Stimulated activated naive CD8-positive, alpha-beta T cell treated with anti-CD3 and anti-CD28 coated beads, Interleukin-15, Interleukin-2, amounts not matched to agents 100 ng/mL and 50 ng/mL, for 24 hours (primary cell): ENCODE data around the gene BEND4.
"Not testable (repeated sequence)": the region's sequence is repeated elsewhere in the genome, so short reads cannot be mapped to it uniquely, and the experiment has no call there.

ENCODE experiments used
- H3K27ac Mint-ChIP-seq: one replicate; pipeline ENCODE4 v1.8.0; 2021; ENCODE audit warnings: mild to moderate bottlenecking, mixed read lengths
- H3K27me3 Mint-ChIP-seq: one replicate; pipeline ENCODE4 v1.8.0; 2021; ENCODE audit warnings: mixed read lengths
- H3K36me3 Mint-ChIP-seq: one replicate; pipeline ENCODE4 v1.8.0; 2021; ENCODE audit warnings: low read depth, mixed read lengths
- H3K4me1 Mint-ChIP-seq: one replicate; pipeline ENCODE4 v1.8.0; 2021; ENCODE audit warnings: low read depth, mixed read lengths
- H3K4me3 Mint-ChIP-seq: one replicate; pipeline ENCODE4 v1.8.0; 2021; ENCODE audit warnings: mild to moderate bottlenecking, mixed read lengths
- H3K9me3 Mint-ChIP-seq: one replicate; pipeline ENCODE4 v1.8.0; 2021; ENCODE audit warnings: mixed read lengths

Gene BEND4

GRCh38 chr4:42152507-42153504 lies at the start of gene BEND4:
Gene BEND4, minus strand, starts transcription at chr4:42152655. Its CDS starts 512 bp downstream, at chr4:42152143.
- no peaks in the 10 kb centered on the region for H3K9me3 Mint-ChIP-seq
- peaks cover 56% of the 10 kb centered on the region for H3K27me3 Mint-ChIP-seq
- H3K36me3 Mint-ChIP-seq: peaks cover 4% of the 10 kb centered on the region
- H3K4me3 Mint-ChIP-seq: peak within 1 kb of the TSS; percentile 82
- H3K27ac Mint-ChIP-seq: peak within 1 kb of the TSS; percentile 8
- H3K4me1 Mint-ChIP-seq: peaks cover 28% of the 10 kb centered on the region

GRCh38 chr4:42197341-42197740 lies 44.9 kb upstream of the BEND4 start:
- H3K4me3 Mint-ChIP-seq: no peak overlapping the region
- no peaks in the 10 kb centered on the region for H3K4me1 Mint-ChIP-seq
- no peaks in the 10 kb centered on the region for H3K9me3 Mint-ChIP-seq
- H3K27ac Mint-ChIP-seq: no peak overlapping the region
- H3K27me3 Mint-ChIP-seq: peaks cover 4% of the 10 kb centered on the region
- H3K36me3 Mint-ChIP-seq: no peaks in the 10 kb centered on the region

- H3K4me3 Mint-ChIP-seq: no peak overlapping the region
- no peak overlapping the region for H3K27ac Mint-ChIP-seq
- H3K36me3 Mint-ChIP-seq: no peaks in the 10 kb centered on the region
- H3K27me3 Mint-ChIP-seq: no peaks in the 10 kb centered on the region
- no peaks in the 10 kb centered on the region for H3K4me1 Mint-ChIP-seq
- peaks cover 5% of the 10 kb centered on the region for H3K9me3 Mint-ChIP-seq
Measured at GRCh38 chr4:42172921-42173320, 20.5 kb upstream of the BEND4 start.

GRCh38 chr4:42172128-42172790 lies 19.8 kb upstream of the BEND4 start:
- H3K9me3 Mint-ChIP-seq: peaks cover 5% of the 10 kb centered on the region
- no peaks in the 10 kb centered on the region for H3K4me1 Mint-ChIP-seq
- no peaks in the 10 kb centered on the region for H3K36me3 Mint-ChIP-seq
- no peak overlapping the region for H3K4me3 Mint-ChIP-seq
- no peak overlapping the region for H3K27ac Mint-ChIP-seq
- no peaks in the 10 kb centered on the region for H3K27me3 Mint-ChIP-seq

- Mint-ChIP-seq H3K27ac (no peak overlapping the region), H3K27me3 (no peaks in the 10 kb centered on the region), H3K9me3 (peaks cover 4% of the 10 kb centered on the region), H3K4me3 (no peak overlapping the region), H3K4me1 (no peaks in the 10 kb centered on the region), H3K36me3 (no peaks in the 10 kb centered on the region)
Measured at GRCh38 chr4:42167709-42168108, 15.3 kb upstream of the BEND4 start.

GRCh38 chr4:42166186-42166585 lies 13.7 kb upstream of the BEND4 start:
- H3K4me3 Mint-ChIP-seq, H3K27ac Mint-ChIP-seq, H3K36me3 Mint-ChIP-seq, H3K4me1 Mint-ChIP-seq, H3K27me3 Mint-ChIP-seq, H3K9me3 Mint-ChIP-seq: not testable (repeated sequence)

GRCh38 chr4:42159271-42160001 lies 7.0 kb upstream of the BEND4 start:
- Mint-ChIP-seq H3K9me3 (peaks cover 4% of the 10 kb centered on the region), H3K27ac (no peak overlapping the region), H3K27me3 (peaks cover 13% of the 10 kb centered on the region), H3K4me1 (no peaks in the 10 kb centered on the region), H3K4me3 (no peak overlapping the region), H3K36me3 (no peaks in the 10 kb centered on the region)

GRCh38 chr4:42151568-42152506 lies 618 bp downstream of the BEND4 start:
- Mint-ChIP-seq H3K4me3 (peak overlapping the region; percentile 82), H3K4me1 (peaks cover 28% of the 10 kb centered on the region), H3K36me3 (peaks cover 4% of the 10 kb centered on the region), H3K9me3 (no peaks in the 10 kb centered on the region), H3K27ac (no peak overlapping the region), H3K27me3 (peaks cover 58% of the 10 kb centered on the region)

GRCh38 chr4:42150653-42151567 lies 1.5 kb downstream of the BEND4 start:
- peaks cover 4% of the 10 kb centered on the region for H3K36me3 Mint-ChIP-seq
- peaks cover 52% of the 10 kb centered on the region for H3K27me3 Mint-ChIP-seq
- no peaks in the 10 kb centered on the region for H3K9me3 Mint-ChIP-seq
- peaks cover 28% of the 10 kb centered on the region for H3K4me1 Mint-ChIP-seq
- peak overlapping the region; percentile 82 for H3K4me3 Mint-ChIP-seq
- H3K27ac Mint-ChIP-seq: peak overlapping the region; percentile 64

GRCh38 chr4:42149004-42149403 lies 3.5 kb downstream of the BEND4 start:
- H3K4me1 Mint-ChIP-seq: peaks cover 28% of the 10 kb centered on the region
- no peak overlapping the region for H3K4me3 Mint-ChIP-seq
- H3K27me3 Mint-ChIP-seq: peaks cover 46% of the 10 kb centered on the region
- no peak overlapping the region for H3K27ac Mint-ChIP-seq
- H3K36me3 Mint-ChIP-seq: peaks cover 4% of the 10 kb centered on the region
- no peaks in the 10 kb centered on the region for H3K9me3 Mint-ChIP-seq

GRCh38 chr4:42148425-42148824 lies 4.0 kb downstream of the BEND4 start:
- Mint-ChIP-seq H3K4me3 (no peak overlapping the region), H3K4me1 (peaks cover 25% of the 10 kb centered on the region), H3K36me3 (peaks cover 4% of the 10 kb centered on the region), H3K27me3 (peaks cover 41% of the 10 kb centered on the region), H3K27ac (no peak overlapping the region), H3K9me3 (no peaks in the 10 kb centered on the region)

- H3K36me3 Mint-ChIP-seq: no peaks in the 10 kb centered on the region
- H3K4me3 Mint-ChIP-seq: no peak overlapping the region
- H3K27ac Mint-ChIP-seq: no peak overlapping the region
- H3K9me3 Mint-ChIP-seq: no peaks in the 10 kb centered on the region
- H3K4me1 Mint-ChIP-seq: no peaks in the 10 kb centered on the region
- peaks cover 9% of the 10 kb centered on the region for H3K27me3 Mint-ChIP-seq
Measured at GRCh38 chr4:42144028-42144427, 8.4 kb downstream of the BEND4 start.

GRCh38 chr4:42142591-42142990 lies 9.9 kb downstream of the BEND4 start:
- H3K9me3 Mint-ChIP-seq: no peaks in the 10 kb centered on the region
- H3K4me3 Mint-ChIP-seq: no peak overlapping the region

More at GRCh38 chr4:42142591-42142990, 9.9 kb downstream of the BEND4 start:
- H3K4me1 Mint-ChIP-seq: no peaks in the 10 kb centered on the region
- H3K36me3 Mint-ChIP-seq: no peaks in the 10 kb centered on the region
- peaks cover 3% of the 10 kb centered on the region for H3K27me3 Mint-ChIP-seq
- H3K27ac Mint-ChIP-seq: no peak overlapping the region
